Astrocyte (in vitro differentiated cells and primary cell): ENCODE data around the gene CRADD.

ENCODE experiments used
- CTCF ChIP-seq: IDR thresholded peaks from 2 replicates; pipeline ENCODE4 v1.5.1; 2011; ENCODE audit warnings: low read depth, mild to moderate bottlenecking, inconsistent platforms, low read length, moderate library complexity; ENCODE audit not compliant: insufficient read depth
- EZH2 ChIP-seq: IDR thresholded peaks from 2 replicates; pipeline ENCODE4 v1.6.1; 2012; ENCODE audit warnings: mild to moderate bottlenecking, low read length, inconsistent platforms; ENCODE audit not compliant: insufficient read depth

GRCh38 chr12:93743999-93744689 is 67.0 kb downstream of the CRADD start:
- TF ChIP-seq CTCF, result no peak
- no peak for TF ChIP-seq EZH2
